ENCODE results near the gene SRD5A3.

DNA sequence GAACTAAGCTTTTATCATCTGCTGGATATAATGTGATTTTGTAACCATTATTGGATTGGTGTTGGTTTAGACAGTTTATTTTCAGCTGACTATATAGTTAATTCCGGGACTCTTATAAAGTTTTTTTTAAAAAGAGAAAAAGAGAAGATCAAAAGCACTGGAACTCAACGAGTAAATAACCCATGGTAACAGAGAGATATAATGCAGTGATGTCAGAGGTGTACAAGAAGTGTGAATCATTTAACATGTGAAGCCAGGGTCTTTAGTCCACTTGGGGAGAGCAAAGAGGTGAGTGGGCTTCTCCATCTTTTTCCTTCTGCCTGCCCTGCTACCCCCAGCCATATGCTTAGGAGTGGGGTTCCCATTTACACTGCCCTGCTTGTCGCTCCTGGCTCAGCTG lies 52.9 kb downstream of the SRD5A3 start:
- TF ChIP-seq, protein P1, sequence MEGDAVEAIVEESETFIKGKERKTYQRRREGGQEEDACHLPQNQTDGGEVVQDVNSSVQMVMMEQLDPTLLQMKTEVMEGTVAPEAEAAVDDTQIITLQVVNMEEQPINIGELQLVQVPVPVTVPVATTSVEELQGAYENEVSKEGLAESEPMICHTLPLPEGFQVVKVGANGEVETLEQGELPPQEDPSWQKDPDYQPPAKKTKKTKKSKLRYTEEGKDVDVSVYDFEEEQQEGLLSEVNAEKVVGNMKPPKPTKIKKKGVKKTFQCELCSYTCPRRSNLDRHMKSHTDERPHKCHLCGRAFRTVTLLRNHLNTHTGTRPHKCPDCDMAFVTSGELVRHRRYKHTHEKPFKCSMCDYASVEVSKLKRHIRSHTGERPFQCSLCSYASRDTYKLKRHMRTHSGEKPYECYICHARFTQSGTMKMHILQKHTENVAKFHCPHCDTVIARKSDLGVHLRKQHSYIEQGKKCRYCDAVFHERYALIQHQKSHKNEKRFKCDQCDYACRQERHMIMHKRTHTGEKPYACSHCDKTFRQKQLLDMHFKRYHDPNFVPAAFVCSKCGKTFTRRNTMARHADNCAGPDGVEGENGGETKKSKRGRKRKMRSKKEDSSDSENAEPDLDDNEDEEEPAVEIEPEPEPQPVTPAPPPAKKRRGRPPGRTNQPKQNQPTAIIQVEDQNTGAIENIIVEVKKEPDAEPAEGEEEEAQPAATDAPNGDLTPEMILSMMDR (IDR thresholded peaks at IDR 0.05), result no peak
- TF ChIP-seq POLR2A (IDR thresholded peaks at IDR 0.05), result no peak
